Measurements from ENCODE around the gene PREX1. TPM values are rescaled to one million over a fixed set of nuclear protein-coding genes. Genes with fewer than 3 reads are reported as not detected.

PREX1 gene
- total RNA-seq, 2 donors from 2014 or later = 11.5 to 21.7 TPM

- no peak for DNase-seq (ENCODE audit: low spot score)
- peaks cover 5% of the 10 kb centered on the region for H3K36me3 ChIP-seq
- peaks cover 0 to 16% of the 10 kb centered on the region in 2 donors for H3K4me1 ChIP-seq
- H3K4me3 ChIP-seq = no peak overlapping the region
- H3K9me3 ChIP-seq = no peaks in the 10 kb centered on the region
- no peaks in the 10 kb centered on the region for H3K27me3 ChIP-seq
- TF ChIP-seq CTCF (IDR thresholded peaks at IDR 0.05) = no peak
- H3K27ac ChIP-seq = no peak overlapping the region
These were observed 149.4 kb downstream of the PREX1 start for GRCh38 chr20:48678421-48678820.

- no peak overlapping the region for H3K4me3 ChIP-seq
- H3K36me3 ChIP-seq = peaks cover 5% of the 10 kb centered on the region
- no peaks in the 10 kb centered on the region for H3K9me3 ChIP-seq
- H3K27me3 ChIP-seq = no peaks in the 10 kb centered on the region
- TF ChIP-seq CTCF (IDR thresholded peaks at IDR 0.05) = no peak
- H3K27ac ChIP-seq = no peak overlapping the region
- peaks cover 0 to under 1% of the 10 kb centered on the region in 2 donors for H3K4me1 ChIP-seq
- DNase-seq (ENCODE audit: low spot score) = no peak
These were observed 150.9 kb downstream of the PREX1 start for GRCh38 chr20:48676795-48677460.

- H3K4me3 ChIP-seq = no peak overlapping the region
- H3K36me3 ChIP-seq = peaks cover 3% of the 10 kb centered on the region
- DNase-seq (ENCODE audit: low spot score) = no peak
- no peak overlapping the region for H3K27ac ChIP-seq
- H3K9me3 ChIP-seq = no peaks in the 10 kb centered on the region
- H3K4me1 ChIP-seq = no peaks in the 10 kb centered on the region
- H3K27me3 ChIP-seq = no peaks in the 10 kb centered on the region
- no peak for TF ChIP-seq CTCF (IDR thresholded peaks at IDR 0.05)
These were observed 151.7 kb downstream of the PREX1 start for GRCh38 chr20:48676125-48676524.

DNA sequence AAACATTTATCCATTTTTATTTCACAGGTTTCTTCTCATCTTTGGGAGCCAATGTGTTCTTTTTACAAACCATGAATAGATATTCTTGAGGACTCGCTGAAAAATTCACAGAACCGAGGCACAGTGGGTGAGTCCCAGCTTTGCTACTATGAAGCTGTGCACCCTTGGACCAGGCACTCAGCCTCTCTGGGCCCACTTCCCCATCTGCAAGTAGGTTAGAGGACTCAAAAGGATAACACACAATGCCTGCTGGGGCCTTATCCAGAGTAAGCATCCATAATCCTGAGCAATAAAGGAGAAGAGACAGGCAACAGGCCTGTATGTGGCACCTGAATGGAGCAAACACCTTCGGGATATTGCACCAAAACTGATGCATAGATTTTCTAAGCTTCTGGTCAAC is 153.3 kb downstream of the PREX1 start:
- Histone ChIP-seq H3K9me3 (no peaks in the 10 kb centered on the region), H3K36me3 (no peaks in the 10 kb centered on the region), H3K27ac (no peak overlapping the region), H3K27me3 (no peaks in the 10 kb centered on the region), H3K4me3 (no peak overlapping the region), H3K4me1 (no peaks in the 10 kb centered on the region)
- TF ChIP-seq CTCF (IDR thresholded peaks at IDR 0.05) = no peak
- DNase-seq (ENCODE audit: low spot score) = no peak

GRCh38 chr20:48673507-48673906 is 154.3 kb downstream of the PREX1 start:
- no peaks in the 10 kb centered on the region for H3K27me3 ChIP-seq
- H3K4me3 ChIP-seq = no peak overlapping the region
- no peaks in the 10 kb centered on the region for H3K4me1 ChIP-seq
- TF ChIP-seq CTCF (IDR thresholded peaks at IDR 0.05) = no peak
- no peak for DNase-seq (ENCODE audit: low spot score)
- H3K27ac ChIP-seq = no peak overlapping the region
- H3K36me3 ChIP-seq = no peaks in the 10 kb centered on the region
- no peaks in the 10 kb centered on the region for H3K9me3 ChIP-seq

- no peaks in the 10 kb centered on the region for H3K4me1 ChIP-seq
- H3K27ac ChIP-seq = no peak overlapping the region
- no peaks in the 10 kb centered on the region for H3K36me3 ChIP-seq
- H3K9me3 ChIP-seq = no peaks in the 10 kb centered on the region
- H3K4me3 ChIP-seq = no peak overlapping the region
- no peak for DNase-seq (ENCODE audit: low spot score)
- no peak for TF ChIP-seq CTCF (IDR thresholded peaks at IDR 0.05)
- H3K27me3 ChIP-seq = no peaks in the 10 kb centered on the region
These were observed 155.5 kb downstream of the PREX1 start for GRCh38 chr20:48672324-48672723.
